IPS-NIHi11 (cell line): ENCODE measurements around the gene SERPINA5.
"Not testable (repeated sequence)": the region's sequence is repeated elsewhere in the genome, so short reads cannot be mapped to it uniquely, and the experiment has no call there.

ENCODE experiments used
- DNase-seq: peaks from one replicate; pipeline ENCODE4 v3.0.0; 2012; ENCODE audit warnings: mixed read lengths, low spot score

The SERPINA5 gene

DNA sequence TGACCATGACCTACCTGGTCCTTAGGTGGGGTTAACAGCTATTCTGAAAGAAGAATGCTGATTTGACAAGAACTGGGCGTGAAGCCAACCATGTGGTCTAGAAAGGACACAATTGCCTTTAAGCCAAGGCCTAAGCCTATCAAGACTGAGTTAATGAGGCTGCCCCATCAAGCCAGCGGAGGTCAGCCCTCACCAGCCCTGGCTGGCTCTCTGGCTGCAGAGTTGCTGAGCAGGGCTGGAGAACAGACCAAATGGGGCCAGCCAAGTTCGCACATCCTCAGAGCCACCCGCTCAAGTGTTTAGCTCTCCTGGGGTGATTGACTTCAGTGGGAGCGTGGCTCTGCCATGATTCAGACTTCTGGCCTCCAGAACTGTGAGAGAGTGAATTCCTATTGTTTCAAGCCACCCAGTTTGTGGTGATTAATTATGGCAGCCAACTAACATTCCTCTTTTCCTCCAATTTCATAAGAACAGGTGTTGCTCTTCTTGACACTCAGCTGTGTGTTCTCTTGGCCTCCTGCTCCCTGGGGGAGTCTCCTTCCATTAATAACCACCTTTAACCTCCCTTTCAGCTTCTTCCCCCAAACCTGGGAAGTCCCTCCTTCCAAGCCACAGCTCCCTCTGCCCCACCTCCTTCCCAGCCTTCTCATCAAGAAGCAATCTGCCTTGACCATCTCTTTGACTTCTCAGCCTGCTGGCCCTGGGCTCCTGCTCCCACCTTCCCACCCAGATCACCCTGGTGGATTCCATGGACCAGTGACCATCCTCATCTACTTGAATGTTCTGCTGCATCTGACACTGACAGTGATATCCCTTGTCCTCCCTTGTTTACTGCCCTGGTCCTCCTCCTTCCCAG, 5.3 kb upstream of the SERPINA5 start:
- DNase-seq: no peak

DNA sequence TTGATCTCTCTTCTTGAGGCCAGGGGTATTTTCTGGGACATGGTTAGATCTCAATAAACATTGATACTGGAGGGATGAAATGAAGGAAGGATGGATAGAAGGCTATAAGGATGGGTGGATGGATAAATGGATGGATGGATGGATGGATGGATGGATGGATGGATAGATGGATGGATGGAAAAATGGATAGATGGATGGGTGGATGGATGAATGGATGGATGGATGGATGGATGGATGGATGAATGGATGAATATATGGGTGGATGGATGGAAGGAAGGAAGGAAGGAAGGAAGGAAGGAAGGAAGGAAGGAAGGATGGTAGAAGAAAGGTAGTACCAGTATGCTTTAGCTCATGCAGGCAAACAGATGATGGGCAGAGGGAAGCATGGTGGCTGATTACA, 3.8 kb upstream of the SERPINA5 start:
- not testable (repeated sequence) for DNase-seq

DNA sequence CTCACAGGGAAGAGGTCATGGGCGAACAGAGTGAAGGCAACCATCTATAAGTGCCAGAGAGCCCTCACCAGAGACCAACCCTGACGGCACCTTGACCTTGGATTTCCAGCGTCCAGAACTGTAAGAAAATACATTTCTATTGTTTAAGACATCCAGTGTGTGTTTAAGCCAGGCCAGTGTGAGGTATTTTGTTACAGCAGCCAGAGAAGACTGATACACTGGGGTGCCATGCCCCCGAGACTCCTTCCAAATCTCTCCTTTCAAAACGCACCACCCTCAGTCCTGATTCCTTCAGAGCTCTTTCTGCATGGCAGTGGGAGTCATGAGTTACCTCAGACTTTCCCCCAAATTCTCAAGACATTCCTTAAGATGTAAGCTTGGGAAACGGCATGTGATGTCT, 2.5 kb upstream of the SERPINA5 start:
- DNase-seq: no peak

DNA sequence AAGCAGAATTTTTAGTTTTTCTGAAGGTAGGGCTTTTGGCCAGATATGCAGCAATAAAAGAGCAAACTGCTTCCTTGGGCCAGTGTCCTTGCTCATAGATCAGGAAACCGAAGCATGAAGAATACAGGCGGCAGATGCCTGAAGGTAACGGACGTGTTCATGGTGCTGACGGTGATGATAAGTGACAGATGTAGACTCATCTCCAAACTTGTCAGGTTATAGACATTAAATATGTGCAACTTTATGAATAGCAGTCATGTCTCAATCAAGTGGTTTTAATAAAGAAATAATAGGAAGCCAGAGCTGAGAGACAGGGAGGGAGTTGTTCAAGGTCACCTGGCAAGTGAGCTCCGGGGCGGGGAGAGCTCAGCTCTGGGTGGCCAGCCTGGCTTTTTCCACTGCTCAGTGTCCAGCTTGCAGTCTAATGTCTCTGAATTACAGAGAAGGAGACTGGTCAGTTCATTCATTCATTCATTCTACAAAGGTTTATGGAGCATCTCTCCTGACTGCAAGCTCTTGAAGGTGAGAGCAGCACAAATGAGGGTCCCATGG, 1.0 kb downstream of the SERPINA5 start:
- no peak for DNase-seq

DNA sequence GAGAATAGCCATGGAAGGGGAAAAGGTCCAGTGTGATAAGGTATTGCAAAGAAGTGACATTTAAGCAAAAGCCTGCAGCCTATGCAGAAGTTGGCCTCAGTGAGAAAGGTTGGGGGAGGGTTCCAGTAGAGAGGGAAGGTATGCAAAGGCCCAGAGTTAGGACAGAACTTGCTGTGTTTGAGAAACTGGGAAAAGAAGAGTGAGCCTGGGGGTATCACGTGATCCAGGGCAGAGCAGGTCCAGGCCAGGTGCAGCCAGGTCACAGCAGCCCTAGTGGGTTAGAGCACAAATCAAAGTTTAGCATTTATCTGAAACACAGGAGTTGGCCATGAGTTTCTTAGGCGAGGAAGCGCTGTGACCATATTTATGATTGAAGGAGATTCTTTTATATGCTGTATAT, 1.6 kb downstream of the SERPINA5 start:
- no peak for DNase-seq

DNA sequence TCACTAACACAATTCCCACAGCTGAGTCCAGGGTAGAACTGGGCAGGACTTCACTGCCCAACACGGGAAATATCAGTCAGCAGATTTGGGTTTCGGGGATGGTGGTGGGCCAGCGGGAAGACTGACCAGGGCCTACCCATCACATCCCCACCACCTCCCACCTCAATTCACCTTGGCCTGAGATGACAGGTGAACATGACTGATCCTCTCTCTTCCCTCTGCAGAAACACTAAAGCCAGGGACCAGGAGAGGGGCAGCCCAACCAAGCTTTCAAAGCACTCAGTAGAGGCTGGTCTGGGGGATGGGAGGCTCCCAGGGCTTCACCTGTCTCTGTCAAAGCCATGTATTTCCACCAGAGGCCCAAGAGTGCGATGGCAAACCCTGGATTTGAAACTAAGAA, 2.3 kb downstream of the SERPINA5 start:
- no peak for DNase-seq

DNA sequence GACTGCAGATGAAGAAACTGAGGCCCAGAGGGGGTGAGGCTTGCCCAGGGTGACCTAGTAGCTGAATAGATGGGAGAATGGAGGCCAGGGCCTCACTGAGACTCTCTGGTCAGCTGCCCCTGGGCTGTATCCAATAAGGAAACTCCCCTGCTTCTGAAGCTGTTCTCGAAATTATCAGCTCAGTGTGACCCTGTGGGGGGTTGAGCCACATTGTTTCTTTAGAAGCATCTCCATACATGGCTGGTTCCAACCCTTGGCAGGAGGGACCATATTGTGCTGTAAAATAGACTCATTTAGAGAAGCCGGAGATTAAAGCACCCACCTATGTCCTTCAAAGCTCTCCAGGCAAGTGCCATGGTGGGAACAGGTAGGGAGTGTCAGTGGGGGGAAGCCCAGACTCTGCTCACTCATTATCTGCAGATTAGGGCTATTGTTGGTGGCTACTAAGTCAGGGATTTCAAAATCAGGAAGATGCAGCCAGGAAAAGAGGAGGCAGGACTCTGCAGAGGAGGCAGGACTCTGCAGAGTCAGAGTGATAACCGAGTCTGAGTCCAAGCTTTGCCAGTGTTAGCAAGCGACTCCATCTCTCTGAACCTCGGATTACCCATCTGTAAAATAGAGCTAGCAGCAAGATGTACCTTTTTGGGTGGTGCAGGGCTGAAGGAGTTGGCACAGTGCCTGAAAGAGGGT, 3.5 kb downstream of the SERPINA5 start:
- DNase-seq: no peak

DNA sequence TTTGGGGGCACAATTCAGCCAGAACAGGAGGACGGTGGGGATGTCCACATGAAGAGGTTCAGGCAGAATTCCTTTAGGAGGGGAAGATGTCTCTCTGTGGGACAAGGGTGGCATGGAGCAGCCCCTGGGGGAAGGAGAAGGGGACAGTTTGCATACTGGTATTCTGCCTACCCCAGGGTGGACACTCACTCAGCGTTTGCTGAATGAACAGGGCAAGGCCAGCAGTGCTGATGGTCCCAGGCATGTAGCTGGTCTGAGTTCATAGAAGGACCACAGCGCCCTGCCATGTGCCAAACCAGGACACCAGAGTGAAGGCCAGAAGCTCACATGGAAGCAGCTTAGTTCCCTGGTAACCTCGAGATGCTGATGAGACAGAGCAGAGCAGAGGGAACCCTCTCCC, 5.4 kb downstream of the SERPINA5 start:
- DNase-seq: no peak

DNA sequence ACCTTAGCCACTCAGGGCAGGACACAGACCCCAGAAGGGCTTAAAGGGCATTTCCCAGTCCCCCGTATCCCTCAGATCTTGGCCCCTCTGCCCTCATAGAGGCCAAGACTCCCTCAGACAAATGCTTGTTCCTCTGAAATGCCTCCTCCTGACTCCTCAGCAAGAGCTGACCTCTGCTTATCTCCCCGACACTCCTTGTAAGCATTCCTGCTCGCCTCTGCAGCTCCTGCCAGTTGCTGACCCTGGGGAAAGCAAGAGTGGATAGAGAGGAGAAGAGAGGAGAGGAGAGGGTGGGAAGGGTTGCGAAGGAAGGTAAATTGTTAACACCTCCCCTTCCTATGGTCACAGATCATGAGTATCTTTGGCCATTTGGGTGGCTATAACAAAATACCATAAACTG, 7.1 kb downstream of the SERPINA5 start:
- no peak for DNase-seq

DNA sequence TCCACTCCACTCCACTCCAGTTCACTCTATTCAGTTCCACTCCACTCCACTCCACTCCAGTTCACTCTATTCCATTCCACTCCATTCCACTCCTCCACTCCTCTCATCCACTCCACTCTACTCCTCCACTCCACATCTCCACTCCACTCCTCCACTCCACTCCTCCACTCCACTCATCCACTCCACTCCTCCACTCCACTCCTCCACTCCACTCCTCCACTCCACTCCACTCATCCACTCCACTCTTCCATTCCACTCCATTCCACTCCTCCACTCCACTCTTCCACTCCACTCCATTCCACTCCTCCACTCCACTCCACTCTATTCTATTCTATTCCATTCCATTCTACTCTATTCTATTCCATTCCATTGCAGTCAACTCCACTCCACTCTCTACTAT, 9.8 kb downstream of the SERPINA5 start:
- DNase-seq: no peak

DNA sequence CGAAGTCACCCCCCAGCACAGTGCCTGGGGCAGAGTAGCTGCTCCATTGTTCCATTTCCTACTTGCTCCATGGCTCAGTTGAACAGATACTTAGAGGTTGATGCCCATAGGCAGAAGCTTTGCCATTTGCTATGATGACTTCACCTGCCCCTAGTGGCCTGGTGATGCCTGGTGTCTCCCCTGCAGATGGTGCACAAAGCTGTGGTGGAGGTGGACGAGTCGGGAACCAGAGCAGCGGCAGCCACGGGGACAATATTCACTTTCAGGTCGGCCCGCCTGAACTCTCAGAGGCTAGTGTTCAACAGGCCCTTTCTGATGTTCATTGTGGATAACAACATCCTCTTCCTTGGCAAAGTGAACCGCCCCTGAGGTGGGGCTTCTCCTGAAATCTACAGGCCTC, 10.6 kb downstream of the SERPINA5 start:
- DNase-seq: no peak

DNA sequence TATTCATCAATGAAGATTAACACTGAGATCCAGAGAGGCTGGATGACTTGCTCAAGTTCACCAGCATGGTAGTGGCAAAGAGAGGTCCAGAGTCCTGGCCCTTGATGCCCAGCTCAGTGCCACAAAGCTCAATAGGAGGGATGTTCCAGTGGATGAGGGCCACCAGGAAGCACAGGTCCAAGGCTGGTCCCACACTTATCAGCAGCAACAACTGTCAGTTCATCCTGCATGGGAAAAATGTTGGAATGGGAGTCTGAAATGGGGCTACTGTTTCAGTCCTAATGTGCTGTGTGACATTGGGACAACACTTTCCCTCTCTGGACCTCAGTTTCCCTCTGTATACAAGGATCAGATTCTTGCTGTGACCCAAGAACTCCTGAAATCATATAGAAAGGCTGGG, 11.2 kb downstream of the SERPINA5 start:
- DNase-seq: no peak

DNA sequence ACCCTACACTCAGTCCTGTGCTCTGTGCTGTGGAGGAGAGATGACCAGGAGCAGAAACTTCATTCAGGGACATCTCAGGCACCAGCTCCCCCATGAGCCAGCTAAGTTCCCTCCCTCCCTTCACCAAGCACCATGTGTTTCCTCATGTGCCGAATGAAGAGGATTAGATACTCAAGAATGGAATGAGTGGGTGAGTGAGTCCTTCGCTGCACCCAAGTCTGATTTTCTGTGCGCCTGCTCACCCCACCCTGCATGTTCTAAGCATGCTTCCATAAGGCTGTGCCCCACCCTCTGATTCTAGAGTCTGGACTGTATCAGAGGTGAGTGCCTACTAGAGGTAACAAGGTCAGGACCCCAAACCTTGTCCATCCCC, 12.1 kb downstream of the SERPINA5 start:
- DNase-seq: no peak

DNA sequence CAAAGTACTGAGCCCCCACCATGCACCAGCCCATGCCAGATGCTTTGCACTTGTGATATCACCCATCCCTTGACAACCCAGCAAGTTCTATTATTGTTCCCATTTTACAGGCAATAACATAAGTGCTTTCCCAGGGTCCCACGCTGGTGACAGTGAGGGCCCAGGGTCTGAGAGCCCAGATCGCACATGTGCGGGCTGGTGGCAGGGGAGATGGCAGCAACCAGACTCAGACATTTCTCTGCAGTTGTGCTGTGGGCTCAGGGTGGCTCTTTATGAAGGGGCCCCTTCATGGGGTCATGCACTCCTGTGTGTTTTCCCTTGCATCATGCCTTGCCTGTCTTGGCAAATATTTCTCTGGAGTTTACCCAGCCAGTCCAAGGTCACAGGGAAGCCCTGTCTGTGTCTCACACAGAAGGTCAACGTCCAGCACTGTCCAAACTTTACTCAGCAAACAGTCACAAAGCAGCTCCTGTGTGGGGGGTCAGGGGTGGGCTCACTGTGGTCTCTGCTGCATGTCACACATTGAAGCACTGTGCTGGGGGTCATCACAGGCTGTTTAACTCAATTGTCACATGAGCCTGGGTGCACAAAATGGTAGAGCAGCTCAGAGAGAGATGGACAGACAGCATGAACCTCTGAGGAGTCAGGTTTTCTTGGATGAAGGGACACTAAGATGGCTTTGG, 12.7 kb downstream of the SERPINA5 start:
- no peak for DNase-seq

DNA sequence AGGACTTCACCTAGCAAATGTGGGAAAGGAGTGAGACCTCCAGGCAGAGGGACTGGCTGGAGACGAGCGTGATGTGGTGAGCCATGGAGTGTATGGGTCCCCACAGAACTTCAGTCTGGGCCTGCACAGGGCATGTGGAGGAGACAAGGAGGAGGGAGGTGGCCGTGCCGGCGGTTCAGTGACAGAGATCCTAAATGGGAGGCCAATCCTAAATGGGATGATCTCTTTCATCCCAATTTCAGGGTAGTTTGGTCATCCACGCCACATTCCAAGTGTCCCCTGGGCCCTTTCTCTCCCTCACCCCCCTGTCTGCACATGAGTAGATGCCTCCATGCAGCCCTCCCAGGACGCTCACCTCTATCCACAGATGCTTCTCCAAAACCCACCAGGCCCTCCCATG, 13.2 kb downstream of the SERPINA5 start:
- no peak for DNase-seq

DNA sequence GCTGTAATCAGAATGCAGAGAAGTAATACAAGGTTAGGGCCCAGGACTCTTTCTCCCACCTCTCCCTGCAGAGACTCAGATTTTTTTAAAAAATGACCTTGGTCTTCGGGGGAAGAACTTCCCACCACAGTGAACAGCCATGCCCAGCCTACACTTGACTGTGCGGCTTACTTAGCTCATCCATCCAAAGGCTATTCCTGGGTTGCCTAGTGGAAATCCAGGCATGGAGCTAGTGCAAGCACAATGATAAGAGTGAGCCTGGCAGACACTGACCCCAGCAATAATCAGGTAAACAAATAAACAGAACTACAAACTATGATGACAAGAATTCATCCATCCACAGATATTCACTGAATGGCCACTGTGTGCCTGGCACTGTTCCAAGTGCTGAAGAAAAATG, 14.7 kb downstream of the SERPINA5 start:
- no peak for DNase-seq

DNA sequence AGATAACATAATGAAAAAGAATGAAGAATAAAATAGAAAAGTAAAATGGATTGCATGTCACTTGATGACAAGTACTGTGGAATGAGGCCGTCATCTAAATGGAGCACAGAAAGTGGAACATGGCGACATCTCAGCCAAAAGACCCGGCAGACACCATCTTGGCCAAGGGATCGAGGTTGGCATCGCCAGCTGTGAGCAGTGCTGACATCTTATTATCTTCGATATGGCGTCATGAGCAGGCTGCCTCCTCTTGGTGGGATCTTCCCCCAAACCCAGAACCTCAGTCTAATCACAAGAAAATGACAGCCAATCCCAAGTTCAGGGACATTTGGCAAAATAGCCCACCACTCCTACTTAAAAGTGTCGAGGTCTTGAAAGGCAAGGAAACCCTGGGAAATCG, 15.1 kb downstream of the SERPINA5 start:
- no peak for DNase-seq

DNA sequence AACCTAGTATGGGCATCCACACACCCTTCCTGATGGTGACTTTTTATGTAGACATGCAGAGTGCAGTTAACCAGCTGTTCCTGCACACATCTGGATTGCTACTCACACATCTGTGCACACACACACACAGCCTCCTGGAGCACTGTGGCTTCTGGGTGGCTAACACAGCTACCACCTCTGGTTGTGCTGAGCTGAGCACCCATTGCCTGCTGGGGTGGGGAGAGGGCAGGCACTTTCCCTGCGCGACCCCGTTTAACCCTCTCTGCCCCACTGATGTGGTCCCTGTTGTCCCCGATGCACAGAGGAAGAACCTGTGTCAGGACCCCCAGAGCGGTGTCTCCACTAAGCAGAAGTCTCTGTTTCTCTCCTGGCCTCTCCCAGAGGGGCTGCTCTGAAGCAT, 16.6 kb downstream of the SERPINA5 start:
- no peak for DNase-seq

DNA sequence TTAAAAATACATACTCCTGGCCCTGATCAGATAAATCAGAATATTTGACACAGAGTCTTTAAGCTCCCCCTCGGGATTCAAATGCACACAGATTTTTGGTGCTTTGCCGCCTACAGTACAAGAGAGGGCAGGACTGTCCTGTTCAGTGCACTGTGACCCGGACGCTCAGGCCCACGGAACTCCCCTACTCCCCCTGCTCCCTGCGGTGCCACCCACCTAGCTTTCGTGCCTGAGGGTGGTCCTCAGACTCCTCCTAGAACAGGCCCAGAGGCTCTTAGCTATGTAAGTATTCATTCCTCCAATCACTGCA, 17.2 kb downstream of the SERPINA5 start:
- DNase-seq: no peak

DNA sequence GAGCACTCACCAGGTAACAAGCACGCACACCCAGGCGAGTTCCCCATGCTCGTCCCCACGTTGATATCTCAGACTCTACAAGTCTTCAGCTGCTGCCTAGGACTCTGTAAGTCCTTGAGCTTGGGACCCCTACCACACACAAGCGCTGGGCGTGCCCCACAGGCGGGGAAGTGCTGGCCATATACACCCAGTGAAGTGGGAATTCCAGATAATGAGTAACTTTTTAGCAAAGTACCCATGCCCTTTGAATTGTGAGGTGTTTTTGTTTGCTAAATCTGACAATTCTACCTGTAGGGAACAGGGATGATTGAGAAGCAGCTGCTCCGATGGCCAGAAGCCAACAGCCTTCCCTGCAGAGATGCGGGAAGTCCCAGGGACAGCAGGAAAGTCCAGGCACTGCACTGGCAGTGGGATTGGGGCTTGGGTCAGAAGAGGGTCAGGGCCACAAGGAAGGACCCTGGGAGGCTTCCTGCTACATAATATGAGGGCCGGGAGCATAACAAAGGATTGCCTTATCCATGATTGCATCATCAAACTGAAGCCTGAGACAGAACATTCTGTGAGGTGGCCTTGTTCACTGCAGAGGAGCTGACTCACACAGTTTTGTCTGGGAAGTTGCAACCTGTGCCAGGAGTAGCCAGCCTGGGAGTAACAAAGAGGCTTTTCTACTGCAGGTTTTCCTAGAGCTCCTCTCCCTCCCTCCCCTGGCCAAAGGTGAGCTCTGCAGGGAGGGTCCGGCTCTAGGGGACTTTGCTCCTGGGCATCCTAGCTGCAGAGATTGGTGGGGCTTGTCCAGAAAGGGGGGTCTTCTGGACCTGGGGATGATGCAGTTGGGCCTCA, 17.8 kb downstream of the SERPINA5 start:
- DNase-seq: peak; percentile 29

DNA sequence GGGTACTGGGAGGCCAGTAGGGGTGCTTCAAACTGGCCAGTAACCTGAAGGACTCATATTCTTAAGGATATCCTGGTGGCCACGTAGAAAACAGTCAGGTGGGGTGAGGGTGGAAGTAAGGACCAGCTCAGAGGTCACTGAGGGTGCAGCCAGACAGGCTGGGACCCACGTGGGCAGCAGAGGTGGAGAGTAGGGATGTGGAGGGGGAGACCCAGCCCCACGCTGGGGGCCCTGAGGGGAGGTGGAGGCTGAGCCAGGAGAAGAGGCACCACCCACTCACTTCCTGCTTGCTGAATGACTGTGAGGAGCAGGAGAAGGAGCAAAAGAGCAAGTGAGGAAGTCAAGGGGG, 18.4 kb downstream of the SERPINA5 start:
- DNase-seq: no peak

DNA sequence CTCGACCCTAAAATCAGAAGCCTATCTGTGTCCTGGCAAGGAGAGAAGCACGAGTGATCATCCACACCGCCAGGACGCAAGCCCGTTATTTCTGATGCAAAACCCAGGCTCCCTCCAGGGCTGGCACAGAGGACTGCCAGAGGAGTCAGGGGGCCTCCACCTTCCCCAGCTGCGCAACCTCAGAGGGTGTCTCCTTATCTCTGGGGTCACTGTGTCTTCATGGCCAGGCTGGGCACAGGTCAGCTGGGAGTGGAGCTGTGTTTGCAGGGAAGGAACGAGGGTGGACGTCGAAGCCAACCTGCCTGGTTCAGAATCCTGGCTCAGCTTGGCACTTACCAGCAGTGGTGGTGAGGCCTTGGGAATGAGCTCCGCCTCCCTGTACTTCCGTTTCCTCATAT, 18.9 kb downstream of the SERPINA5 start:
- DNase-seq: no peak
